HL-60/S4 treated with retinoic acid at 250 ng/mL for 4 days and 3 days (cell line): ENCODE results near the gene TTC4.

ENCODE experiments used
- in situ Hi-C: fragments of 300-500 bp; cut with MboI; formaldehyde crosslinking; loops from 2 replicates; pipeline ENCODE4 v1.7.0; 2022; ENCODE audit warnings: low sequenced_read_pairs

The TTC4 gene

DNA sequence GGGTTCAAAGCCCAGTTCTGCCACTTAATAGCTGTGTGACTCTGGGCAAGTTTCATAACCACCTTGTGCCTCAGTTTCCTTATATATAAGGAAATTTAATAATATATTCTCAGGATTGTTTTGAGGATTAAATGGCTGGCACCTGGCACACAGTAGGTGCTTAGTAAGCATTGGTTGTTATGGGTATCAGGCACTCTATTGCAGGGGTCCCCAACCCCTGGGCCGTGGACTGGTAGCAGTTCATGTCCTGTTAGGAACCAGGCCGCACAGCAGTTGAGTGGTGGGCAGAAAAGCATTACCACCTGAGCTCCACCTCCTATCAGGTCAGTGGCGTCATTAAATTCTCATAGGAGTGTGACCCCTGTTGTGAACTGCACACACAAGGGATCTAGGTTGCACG lies 30.2 kb downstream of the TTC4 start:
- in situ Hi-C loops: no loop called here

DNA sequence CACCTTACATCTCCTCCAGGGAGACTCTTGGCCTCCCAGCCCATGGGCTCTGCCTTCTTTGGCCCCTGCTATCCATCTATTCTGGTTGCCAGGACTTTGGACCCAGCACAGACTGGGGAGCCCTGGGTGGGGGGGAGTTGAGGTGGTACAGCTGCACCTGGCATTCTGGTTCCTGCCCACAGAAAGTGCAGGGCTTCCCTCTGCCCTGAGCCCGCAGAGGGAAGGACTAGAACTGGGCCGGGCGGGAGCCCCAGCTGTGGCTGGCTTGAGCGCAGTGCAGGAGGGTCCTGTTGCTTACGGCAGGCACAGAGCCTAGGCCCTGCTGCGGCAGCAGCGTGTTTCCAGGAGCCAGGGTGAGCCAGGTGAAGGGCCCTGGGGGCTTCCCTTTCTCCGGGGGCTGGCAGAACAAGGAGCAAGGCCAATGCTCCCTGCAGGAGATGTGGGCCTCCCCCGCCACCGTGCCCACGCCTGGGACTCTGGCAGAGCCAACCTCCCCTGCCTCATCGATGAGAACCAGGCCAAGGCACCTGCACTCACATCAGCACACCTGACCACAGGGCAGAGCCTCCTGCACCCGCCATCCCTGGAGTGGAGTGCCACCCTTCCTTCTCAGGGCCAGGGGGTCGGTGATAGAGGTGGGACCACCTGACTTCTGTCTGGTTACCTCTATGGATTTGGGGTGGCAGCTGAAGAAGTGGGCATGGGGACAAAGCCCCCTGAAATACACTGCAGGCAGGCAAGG lies 32.6 kb downstream of the TTC4 start:
- in situ Hi-C loops: no loop called here

DNA sequence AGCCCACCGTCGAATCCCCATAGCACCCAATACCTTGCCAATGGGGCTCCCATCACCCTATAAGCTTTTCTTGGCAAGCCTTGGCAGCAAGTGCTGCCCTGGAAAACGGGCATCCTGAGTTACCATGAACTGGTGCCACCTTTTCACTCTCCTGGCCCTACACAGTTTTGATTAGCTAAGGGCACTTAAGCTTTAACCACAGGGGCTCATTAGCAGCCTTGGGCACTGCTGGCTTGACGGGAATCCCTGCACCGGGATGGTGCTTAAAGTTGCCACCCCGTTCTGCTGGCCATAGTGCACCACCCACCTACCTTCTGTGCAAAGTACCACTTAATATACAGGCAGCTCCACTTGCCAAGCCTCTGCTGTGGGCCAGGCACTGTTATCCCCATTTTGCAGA lies 34.9 kb downstream of the TTC4 start:
- in situ Hi-C loops: no loop called here

DNA sequence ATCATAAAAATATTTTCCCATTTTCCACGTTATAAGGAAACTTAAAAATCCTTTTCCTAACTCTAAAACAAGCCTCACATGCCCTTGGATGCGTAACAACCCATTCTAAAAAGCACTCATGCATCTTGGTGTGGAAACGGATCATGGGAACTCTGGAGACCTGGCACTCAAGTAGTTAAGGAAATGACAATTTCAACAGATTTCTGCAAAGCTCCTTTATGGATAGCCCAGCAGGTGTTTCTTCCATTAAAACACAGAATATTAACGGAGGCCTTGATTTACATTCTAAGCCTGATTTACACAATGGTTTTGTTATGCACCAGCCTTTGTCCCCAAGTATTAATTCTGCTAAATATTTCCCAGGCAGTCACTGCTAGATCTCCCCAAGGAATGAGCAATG lies 35.8 kb downstream of the TTC4 start:
- in situ Hi-C loops: no loop called here

DNA sequence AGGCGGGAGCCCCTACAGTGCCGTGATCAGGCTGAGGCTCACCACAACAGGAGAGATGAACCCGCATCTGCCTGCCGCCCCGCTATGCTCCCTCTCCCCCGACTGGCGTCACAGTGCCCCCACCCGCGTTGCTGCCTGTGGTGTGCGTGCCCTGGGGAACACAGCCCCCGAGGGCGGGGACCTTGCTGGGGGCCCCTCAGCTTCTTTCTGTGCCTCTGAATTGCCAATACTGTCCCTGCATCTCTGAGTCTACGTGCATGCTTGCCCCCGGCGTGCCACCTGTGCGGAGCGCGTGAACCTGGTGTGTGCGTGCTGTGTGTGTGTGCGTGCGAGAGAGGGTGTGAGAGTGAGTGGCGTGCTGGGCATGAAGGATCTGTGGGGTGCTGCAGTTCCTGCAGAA lies 38.4 kb downstream of the TTC4 start:
- in situ Hi-C loops: no loop called here

DNA sequence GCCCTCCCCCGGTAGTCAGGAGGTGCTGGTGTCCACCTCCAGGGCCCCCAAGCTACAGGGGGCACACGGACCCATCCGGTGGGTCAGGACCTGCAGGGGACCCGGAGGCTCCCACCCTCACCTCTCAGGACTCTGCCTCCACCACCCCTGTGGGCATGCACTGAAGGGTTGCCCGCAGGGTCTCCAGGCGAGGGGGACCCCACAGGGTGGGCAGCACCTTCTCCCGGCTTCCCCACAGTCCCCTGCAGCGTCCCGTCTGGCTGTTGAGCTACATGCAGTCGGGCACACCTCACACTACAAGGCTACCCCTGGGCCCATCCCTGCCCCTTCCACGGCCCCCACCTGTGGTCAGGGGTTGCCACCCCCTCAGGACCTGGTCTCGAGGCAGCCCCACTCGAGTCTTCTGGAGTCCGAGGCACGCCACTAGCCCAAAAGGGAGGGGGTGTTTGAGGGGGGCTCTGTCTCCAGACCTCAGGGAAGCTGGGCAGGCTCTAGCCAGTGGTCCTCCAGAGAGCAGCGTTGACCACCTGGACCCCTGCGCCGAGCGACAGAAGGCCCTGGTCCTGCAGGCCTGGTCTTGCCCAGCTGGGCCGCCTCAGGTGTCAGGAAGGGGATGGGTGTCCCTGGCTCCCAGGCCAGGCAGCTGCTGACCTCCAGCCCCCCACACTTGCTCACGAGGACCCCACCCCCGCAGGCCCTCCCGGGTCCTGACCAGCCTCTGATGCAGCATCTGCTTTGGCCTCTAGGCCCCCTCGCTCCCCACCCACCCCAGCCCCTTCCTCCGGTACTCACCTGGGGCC lies 39.0 kb downstream of the TTC4 start:
- in situ Hi-C loops: no loop called here

DNA sequence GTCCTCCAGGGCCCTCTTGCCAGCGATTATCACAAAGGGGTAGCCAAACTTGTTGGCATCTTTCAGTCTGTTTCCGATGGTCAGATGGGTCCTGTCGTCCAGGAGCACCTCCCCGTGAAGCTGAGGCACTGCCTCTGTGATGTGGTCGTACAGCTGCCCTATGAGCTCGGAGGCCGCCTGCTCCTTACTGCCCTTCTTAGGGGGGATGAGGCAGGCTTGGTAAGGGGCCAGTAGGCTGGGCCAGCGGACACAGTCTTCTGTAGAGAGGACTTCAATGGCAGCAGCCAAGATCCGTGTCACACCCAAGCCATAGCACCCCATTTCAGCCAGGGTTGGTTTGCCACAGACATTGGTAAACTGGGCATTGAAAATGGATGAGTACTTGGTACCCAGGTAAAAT lies 42.2 kb downstream of the TTC4 start:
- in situ Hi-C loops: no loop called here

DNA sequence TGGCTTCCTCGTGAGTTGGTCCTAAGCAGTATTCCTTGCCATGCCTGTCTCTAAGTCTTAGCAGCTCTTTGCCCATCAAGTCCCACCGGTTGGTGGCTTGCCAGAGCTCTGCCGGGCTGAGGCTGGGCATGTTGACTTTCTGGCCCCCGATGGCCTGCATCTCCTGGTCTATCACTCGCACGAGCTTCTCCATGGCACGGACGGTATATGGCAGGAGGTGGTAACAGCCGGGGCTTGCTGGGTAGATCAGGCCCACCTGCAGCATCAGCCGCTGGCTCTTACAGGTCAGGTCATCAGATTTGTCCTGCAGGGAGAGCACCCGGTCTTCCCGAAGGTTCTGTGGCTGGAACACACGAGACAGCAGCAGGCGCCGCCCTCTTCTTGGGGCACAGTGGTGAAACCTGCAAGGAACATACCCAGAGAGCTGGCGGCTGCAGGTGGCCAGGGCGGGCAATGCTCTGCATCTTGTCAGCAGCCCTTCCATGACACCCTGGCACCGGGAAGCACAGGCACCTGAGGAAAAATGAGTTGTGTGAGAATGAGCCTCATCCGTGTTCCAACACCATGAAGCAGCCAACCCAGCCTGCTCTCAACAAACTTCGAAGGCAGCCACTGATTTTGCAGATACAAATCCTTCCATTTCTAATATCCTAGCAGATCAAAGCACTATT lies 43.2 kb downstream of the TTC4 start:
- in situ Hi-C loops: no loop called here

DNA sequence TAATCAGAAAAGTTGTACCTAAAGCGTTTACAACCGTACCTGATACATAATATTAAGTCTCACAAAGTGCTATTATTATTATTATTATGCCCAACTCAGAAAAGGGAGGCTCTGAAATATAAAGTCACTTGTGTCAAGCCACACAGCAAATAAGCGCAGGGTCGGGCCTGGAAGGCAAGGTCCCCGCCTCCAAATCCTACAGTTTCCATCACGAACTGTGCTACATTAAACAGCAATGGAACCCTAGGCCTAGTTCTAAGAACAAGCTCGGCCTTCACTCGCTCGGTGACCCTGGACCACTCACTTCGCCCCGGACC lies 48.1 kb downstream of the TTC4 start:
- in situ Hi-C loops: no loop called here

DNA sequence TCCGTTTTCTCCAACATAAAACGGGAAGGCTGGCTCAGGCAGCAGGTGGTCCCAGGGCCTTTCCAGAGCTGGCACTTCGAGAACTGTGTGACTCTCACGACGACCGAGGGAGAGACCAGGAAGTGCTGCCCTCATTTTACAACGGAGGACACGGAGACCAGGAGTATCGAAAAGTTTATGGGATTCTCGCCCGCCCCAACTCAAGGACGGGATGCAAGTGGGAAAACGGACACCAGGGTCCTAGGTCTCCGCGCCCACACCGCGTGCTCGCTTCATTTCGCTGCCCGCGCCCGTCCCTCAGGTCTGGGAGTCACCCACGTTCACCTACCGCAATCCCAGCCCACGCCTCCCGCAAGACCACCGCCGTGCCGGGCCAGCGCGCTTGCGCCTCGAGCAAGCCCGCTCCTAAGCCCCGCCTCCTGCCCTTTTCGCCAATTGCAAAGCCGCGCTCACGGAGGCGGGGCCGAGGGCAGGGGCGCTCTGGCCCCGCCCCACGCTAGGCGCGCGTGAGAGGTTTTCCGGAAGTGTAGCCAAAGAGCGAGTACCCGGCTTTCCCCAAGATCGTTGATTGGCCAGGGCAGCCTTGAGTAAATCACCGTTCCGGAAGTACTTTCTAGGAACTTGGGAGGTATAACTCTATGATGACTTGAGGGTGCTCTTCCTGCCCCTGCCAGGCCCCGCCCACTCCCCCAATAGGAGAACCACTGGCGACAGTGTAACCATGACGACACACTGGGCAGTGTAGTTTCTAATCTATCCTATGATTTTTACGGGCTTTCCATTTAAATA lies 48.7 kb downstream of the TTC4 start, which contains the start of gene PARS2:
TSS of gene PARS2 (minus strand) at position 391 of the 789 bp plus-strand sequence. CDS start 5,362 bp downstream, outside the sequence.
- in situ Hi-C loops: no loop called here

DNA sequence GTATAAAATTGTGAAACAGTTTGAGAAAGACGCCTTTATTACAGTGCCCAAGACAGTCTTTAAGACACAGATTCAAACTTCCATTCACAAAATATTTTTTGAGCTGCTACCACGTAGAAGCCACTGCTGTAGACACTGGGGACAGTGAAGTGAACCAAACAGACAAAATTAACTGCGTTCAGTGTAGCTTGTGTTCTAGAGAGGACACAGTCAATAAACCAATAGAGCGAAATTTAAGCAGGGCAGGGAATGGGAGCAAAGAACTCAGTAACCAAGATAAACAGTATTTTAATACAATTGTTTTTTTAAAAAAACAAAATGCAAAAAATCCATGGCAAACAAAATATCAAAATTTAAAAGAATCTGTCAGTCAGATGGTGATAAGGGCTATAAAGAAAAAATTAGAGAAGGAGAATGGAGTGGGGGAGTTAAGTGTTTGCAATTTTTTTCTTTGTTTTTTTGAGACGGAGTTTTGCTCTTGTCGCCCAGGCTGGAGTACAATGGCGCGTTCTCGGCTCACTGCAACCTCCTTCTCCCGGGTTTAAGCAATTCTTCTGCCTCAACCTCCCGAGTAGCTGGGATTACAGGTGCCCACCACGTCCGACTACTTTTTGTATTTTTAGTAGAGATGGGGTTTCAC lies 49.4 kb downstream of the TTC4 start:
- in situ Hi-C loops: no loop called here

DNA sequence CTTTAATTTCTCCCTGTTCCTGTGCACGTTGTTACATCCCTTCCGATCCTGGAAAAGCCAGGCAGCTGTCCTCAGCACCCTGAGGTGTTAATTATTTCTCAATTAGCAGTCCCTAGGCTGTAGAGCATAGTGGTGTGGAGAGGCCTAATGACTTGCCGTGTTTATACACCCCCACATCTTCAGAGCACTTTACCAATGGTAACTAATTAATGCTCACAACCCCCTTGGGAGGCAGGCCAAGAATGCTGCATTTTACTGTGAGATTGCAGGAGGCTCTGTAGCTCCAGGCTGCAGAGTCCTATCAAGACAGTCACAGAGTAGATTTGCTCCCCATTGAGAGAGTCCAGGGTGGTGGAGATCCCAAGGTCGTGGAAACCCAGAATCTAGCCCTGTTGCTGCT lies 51.1 kb downstream of the TTC4 start:
- in situ Hi-C loops: no loop called here

DNA sequence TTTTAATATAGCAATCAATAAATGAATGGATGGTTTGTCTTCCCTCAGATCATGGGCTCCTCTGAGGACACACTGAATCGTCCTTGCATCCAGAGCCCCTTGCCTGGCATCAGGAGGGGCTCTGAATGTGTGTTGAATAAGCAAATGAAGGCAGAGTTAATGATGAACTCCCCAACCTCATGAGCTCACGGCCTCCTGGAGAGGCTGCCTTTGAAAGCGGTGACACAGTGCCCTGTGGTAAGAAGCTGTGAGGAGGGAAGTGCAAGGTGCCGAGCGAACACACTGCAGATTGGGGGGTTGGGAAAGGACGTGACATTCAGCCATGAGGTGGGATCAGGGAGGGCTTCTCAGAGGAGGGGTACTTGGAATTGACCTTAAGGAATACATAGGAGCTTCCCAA lies 51.9 kb downstream of the TTC4 start:
- in situ Hi-C loops: no loop called here

DNA sequence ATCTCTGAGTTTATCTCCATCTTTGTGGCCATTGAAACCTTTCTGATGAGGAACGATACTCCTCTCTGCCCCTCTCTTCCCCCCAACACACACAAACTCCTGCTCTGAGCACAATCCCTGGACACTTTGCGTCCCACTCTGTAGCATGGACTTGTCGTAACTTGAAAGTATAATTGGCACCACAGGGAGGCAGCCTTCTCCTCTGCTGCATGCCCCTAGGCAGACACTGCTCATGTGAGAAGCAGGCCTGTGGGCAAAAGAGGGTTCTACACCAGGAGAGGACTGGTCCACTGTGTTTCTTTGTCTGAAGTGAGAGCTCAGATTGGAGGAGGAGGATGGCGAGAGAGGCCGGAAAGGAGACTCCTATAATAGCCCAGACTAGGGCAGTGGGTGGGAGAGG lies 52.4 kb downstream of the TTC4 start:
- in situ Hi-C loops: no loop called here

DNA sequence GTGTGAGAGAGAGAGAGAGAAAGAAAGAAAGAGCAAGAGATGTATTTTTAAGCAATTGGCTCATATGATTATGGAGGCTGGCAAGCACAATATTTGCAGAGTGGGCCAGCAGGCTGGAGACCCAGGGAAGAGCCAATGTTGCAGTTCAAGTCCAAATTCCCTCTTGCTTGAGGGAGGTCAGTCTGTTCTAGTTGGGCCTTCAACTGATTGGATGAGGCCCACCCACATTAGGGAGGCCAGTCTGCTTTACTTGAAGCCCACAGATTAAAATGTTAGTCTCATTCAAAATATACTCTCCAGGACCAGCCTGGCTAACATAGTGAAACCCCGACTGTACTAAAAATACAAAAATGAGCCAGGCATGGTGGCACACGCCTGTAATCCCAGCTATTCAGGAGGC lies 57.3 kb downstream of the TTC4 start:
- in situ Hi-C loops: no loop called here

DNA sequence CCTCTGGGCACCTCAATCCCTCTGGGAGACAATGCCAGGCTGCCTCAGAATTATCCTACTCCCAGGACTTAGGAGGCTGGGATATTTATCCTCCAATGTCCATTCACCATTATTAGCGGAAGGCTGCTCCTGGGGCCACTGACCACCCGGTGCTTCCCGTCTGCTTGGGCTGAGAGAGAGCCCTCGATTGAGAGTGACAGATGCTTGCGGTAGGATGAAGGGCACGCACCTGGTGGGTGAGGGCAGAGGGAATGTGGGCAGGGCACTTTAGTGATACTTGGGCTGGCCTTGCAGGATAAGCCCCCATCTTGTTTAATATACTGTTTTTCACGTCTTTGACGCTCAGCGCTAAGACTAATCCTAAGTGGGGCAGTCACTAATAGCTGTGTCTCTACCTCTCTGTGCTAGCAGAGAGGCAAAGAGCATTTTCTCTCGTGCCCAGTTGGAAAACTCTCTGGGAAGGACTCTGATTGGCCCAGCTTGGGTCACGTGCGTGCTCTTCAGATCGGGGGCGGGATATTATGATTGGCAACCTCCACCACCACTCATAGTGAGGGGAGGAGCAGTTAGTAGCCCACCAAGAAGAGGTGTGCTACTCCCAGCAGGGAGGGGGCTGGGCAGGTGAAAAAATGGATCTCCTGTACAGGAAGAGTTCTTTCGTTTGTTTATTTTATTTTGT lies 59.3 kb downstream of the TTC4 start:
- in situ Hi-C loops: loop anchor here (25.0 kb wide), 1 partner anchor 913 kb away; no protein-coding TSS in a partner anchor

DNA sequence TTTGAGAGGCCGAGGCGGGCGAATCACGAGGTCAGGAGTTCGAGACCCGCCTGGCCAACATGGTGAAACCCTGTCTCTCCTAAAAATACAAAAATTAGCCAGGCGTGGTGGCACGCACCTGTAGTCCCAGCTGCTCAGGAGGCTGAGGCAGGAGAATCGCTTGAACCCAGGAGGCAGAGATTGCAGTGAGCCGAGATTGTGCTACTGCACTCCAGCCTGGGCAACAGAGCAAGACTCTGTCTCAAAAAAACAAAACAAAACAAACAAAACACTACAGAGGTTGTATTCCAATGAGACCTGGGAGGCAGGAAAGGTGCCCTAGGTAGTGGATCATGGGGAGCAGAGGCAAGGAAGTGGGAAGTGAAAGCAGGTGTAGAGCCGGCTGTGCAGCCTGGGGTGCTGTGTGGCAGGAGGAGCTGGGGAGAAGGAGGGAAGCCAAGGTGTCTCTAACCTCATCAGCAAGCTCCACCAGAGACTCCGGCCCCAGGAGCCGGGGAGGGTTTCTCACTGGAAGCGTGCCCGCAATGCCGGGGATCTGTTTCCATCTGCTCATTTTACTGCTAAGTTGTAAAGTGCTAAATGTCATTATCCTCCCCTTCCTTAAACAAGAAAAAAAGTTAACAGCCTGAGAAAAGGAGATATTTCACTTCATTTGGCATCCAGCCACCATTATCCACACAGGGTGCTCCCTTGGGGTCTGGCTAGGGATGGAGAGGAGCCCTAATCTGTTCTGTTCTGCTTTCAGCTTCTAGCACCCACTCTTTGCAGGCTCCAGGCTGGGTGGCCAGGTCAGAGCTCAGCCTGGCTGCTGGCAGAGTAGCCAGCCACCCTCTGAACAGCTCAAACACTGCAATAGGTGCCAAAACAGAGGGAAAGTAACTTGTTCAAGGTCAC lies 60.4 kb downstream of the TTC4 start:
- in situ Hi-C loops: loop anchor here (25.0 kb wide), 1 partner anchor 914 kb away; no protein-coding TSS in a partner anchor

DNA sequence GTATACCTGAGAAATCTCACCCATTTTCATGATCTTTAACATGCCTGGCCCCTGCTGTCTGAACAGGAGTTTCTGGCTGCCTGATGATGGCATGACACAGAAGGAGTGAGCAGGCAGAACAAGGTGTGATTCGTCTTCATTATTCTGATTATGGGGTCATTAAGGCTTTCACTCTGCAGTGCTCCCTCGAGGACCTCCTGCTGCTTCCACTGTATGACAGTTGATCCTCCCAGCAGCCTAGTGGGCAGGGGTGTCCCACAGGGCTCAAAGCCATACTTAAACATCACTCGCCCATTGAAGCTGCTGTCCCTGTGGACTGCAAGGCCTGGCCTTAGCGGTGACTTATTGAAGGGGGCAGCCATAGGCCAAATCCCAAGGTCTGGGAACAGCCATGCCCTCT lies 61.4 kb downstream of the TTC4 start:
- in situ Hi-C loops: loop anchor here (25.0 kb wide), 1 partner anchor 915 kb away; no protein-coding TSS in a partner anchor

DNA sequence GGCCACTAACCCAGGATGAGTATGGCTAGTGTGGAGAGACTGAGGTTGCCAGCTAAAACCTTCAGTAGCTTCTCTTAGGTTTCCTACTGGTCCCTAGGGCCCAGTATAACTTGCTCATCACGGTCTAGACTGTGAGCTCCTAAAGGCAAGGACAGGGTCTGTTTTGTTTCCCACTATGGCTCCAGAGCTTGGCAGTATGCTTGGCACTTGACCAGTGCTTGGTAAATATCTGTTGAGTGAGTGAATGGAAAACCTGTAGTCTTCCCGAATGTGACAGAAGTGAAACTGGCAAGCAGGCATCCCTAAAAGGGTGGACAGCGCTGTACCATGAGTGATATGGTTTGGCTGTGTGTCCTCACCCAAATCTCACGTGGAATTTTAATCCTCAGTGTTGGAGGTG lies 61.8 kb downstream of the TTC4 start:
- in situ Hi-C loops: loop anchor here (25.0 kb wide), 1 partner anchor 915 kb away; no protein-coding TSS in a partner anchor
